Ectodermal cell (in vitro differentiated cells): ENCODE results near the gene GBX1.

Experiments
- H3K27ac ChIP-seq: 2 replicates; pipeline ENCODE4 v1.7.0; 2013; ENCODE audit warnings: mild to moderate bottlenecking, low read depth, low read length; ENCODE audit not compliant: insufficient read depth, poor library complexity, severe bottlenecking
- H3K27me3 ChIP-seq: 2 replicates; pipeline ENCODE4 v1.7.0; 2013; ENCODE audit warnings: mild to moderate bottlenecking, low read length; ENCODE audit not compliant: insufficient read depth, control insufficient read depth, poor library complexity, severe bottlenecking
- H3K36me3 ChIP-seq: one replicate; pipeline ENCODE4 v1.7.0; 2013; ENCODE audit warnings: low read length; ENCODE audit not compliant: control insufficient read depth, insufficient read depth
- H3K4me1 ChIP-seq: one replicate; pipeline ENCODE4 v1.7.0; 2013; ENCODE audit warnings: low read length; ENCODE audit not compliant: control insufficient read depth, insufficient read depth
- H3K4me3 ChIP-seq: 2 replicates; pipeline ENCODE4 v1.7.0; 2013; ENCODE audit warnings: low read depth, low read length, control low read depth; ENCODE audit not compliant: insufficient read depth
- H3K9me3 ChIP-seq: 2 replicates; pipeline ENCODE4 v1.7.0; 2013; ENCODE audit warnings: mild to moderate bottlenecking, low read length, moderate library complexity; ENCODE audit not compliant: control insufficient read depth
- WGBS, 2 experiments: methylation state at CpG; one replicate each; pipeline ENCODE4 v1.1.7; 2013; ENCODE audit warnings: missing lambda C conversion rate in 2 of 2; 5-methylcytosine and 5-hydroxymethylcytosine counted together

Gene GBX1

DNA sequence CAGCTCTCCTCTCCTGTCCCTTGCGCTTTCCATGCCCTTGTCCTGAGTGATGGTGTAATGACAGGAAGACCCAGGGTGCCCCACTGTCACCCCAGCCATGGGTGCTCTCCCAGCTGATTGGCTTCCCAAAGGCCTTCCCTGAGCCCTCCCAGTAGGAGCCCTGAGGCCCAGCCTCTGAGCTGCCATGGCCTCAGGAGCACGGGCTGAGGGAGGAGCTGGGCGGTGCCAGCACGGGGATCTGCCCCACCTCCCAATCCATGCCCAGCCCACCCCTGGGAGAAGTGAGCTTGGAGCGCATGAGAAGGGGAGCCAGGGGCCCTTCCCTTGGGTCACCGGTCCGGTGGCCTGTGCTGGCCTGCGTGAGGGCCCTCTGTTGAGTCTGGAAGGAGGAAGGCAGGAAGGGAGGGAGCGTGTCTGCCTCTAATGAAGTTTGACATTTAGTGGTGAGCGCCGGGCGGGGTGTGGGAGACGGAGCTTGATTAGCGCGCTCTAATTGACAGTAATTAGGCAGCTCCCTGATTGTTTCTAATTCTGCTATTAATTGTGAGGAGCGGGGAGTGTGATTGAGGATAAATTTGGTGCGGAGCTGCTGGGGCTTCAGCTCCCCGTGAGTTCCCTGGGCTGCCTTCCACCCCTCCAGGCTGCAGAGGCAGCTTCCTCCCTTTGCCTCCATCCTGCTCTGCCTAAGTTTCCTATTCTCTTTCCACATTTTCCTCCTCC lies 28.3 kb downstream of the GBX1 start:
- WGBS, 2 experiments = 64 to 66% methylated on average over 18 of the region's 18 CpGs
- Histone ChIP-seq H3K4me1 (peaks cover 53% of the 10 kb centered on the region), H3K4me3 (no peak overlapping the region), H3K27me3 (no peaks in the 10 kb centered on the region), H3K9me3 (no peaks in the 10 kb centered on the region), H3K36me3 (peaks cover 15% of the 10 kb centered on the region), H3K27ac (no peak overlapping the region)

DNA sequence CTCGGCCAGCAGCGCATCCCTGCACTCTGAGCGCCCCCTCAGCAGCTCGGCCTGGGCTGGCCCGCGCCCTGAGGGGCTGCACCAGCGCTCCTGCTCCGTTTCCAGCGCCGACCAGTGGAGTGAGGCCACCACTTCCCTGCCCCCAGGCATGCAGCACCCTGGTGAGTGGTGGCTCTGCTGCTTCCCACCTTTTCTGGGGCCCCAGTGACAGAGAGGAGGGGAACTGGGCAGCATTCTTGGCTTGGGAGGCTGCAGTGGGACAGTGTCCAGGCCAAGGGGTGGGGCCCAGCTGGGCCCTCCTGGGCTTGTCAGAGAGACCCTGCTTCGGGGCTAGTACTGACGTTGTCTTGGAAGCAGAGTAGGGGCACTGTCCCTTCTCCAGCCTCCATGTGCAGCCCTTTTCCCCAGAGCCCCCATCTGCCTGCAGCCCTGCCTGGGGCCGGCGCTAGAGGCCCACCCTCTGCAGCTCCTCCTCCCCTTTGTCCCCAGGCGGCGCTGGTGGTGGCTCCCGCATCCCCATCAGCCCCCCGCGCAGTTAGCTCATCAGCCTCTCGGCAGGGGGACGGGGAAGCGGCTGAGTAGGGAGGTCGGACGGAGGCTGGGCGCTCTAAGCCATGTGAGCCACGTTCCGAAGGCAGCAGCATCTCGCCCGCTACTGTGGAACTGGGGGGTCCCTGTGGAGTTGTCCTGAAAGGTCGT lies 29.2 kb downstream of the GBX1 start:
- H3K36me3 ChIP-seq = peaks cover 7% of the 10 kb centered on the region
- H3K9me3 ChIP-seq = no peaks in the 10 kb centered on the region
- no peaks in the 10 kb centered on the region for H3K27me3 ChIP-seq
- H3K4me3 ChIP-seq = no peak overlapping the region
- 25 to 30% methylated on average over 30 of the region's 30 CpGs for WGBS, 2 experiments
- H3K27ac ChIP-seq = no peak overlapping the region
- H3K4me1 ChIP-seq = peaks cover 46% of the 10 kb centered on the region

DNA sequence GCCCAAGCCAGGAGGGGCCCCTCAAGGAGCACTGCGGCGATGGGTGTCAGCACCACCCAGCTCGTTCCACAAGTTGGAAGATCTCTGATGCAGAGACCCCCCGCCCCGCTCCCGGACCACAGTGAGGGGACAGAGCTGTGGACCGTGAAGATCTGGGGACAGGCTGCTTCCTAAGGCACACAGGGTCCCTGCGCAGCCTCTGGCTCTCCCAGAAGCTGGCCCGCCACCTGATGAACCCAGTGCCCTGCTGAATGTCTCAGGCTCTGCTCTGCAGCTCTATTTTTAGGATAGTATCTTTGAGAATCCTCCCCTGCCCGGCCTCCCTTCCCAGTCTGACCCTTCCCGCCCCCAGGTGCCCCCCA lies 29.7 kb downstream of the GBX1 start:
- H3K36me3 ChIP-seq = peaks cover 8% of the 10 kb centered on the region
- 79 to 83% methylated on average over 11 of the region's 11 CpGs for WGBS, 2 experiments

DNA sequence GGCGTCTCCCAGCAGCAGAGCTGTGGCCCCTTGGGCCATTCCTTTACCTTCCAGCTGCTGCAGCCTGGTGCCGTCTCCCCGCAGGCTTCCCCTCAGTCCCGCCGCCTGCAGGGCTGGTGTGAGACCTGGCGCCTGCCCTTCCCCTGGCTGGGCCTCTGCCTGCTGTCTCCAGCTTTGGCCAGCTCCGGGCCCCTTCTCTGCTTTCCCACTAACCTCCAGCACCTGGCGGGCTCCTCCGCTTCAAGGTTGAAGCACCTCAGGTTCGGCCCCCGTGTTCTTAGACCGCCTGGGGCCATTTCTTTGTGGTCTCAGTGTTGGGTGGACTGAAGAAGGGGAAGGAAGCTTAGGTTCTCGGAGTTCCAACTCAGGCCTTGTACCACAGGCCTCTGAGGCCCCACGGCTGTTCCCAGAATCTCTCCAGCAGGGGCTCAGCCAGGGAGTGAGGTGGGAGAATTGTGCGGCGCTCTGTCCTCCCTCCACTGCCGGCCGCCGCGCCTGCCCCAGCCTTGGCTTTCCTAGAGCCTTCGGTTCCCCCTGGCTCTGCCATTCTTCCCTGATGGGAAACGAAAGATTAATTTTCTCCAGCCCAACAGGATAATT lies 30.3 kb downstream of the GBX1 start:
- Histone ChIP-seq H3K27me3 (no peaks in the 10 kb centered on the region), H3K4me3 (no peak overlapping the region), H3K4me1 (peaks cover 39% of the 10 kb centered on the region), H3K9me3 (no peaks in the 10 kb centered on the region), H3K27ac (no peak overlapping the region), H3K36me3 (peaks cover 13% of the 10 kb centered on the region)
- 75 to 78% methylated on average over 21 to 22 of the region's 22 CpGs for WGBS, 2 experiments

More for the DNA sequence above, 29.7 kb downstream of the GBX1 start:
- Histone ChIP-seq H3K4me1 (peaks cover 44% of the 10 kb centered on the region), H3K27me3 (no peaks in the 10 kb centered on the region), H3K9me3 (no peaks in the 10 kb centered on the region), H3K27ac (no peak overlapping the region), H3K4me3 (no peak overlapping the region)

DNA sequence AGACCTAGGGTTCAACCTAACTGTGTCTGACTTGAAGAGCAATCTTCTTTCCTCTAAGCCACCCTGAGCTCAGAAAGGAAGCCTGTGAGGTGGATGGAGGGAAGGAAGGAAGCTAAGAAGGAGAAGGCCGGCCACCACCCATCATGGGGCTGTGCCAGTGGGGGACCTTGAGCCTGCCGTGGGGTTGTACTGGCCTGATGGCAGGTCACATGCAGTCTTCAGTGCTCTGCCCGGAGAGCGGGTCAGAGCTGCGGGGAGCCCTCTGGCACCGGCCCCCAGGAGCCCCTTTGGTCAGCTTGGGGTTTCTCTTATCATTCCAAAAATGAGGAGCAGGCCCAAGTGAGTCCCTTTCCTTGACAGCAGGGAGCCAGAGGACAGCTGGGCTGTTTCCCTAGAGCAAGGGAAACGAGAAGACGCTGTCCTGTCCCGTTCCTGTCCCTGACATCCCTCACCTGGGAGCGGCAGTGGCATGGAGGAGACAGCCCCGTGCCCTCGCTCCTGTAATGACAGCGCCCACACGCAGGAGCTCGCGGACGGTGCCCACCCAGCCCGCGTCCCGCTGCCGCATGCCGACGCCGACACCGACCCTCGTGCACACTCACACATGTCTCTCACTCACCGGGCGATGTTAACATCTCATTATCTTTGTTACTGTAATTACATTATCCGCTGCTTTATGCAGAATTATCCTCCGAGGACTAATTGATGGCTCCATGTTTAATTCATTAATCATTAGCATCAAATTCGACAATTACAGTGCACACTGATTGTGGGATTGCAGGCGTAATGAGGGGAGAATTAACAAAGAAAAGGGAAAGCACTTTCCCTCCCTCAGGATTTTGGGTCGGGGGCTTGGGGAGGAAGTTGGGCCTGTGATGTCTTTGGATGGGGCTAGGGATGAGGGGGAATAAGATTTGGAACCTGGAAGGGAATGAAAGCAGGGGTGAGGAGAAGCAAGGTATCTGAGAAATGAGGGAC lies 31.3 kb downstream of the GBX1 start:
- H3K27me3 ChIP-seq = no peaks in the 10 kb centered on the region
- 94% methylated on average over 32 to 33 of the region's 33 CpGs for WGBS, 2 experiments
- peaks cover 15% of the 10 kb centered on the region for H3K36me3 ChIP-seq
- H3K27ac ChIP-seq = no peak overlapping the region
- no peaks in the 10 kb centered on the region for H3K9me3 ChIP-seq
- no peak overlapping the region for H3K4me3 ChIP-seq
- H3K4me1 ChIP-seq = peaks cover 29% of the 10 kb centered on the region

DNA sequence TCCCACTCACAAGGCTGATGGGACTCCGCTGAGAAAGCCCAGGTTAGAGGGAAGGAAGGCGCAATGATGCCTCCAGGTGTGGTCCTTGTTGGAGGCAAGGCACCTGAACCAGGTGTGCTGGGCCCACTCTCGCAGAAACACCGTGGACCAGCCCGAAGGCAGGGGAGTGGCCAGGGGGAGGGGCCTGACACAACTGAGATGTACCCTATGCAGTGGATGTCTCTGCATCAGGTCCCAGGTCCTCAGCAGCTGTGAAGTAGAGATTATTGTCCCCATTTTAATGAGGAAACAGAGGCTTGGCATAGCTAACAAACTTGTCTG lies 32.0 kb downstream of the GBX1 start:
- H3K4me3 ChIP-seq = no peak overlapping the region
- H3K4me1 ChIP-seq = peaks cover 26% of the 10 kb centered on the region
- peaks cover 15% of the 10 kb centered on the region for H3K36me3 ChIP-seq
- 93 to 97% methylated on average over 5 of the region's 5 CpGs for WGBS, 2 experiments
- H3K27ac ChIP-seq = no peak overlapping the region
- no peaks in the 10 kb centered on the region for H3K27me3 ChIP-seq
- H3K9me3 ChIP-seq = no peaks in the 10 kb centered on the region

DNA sequence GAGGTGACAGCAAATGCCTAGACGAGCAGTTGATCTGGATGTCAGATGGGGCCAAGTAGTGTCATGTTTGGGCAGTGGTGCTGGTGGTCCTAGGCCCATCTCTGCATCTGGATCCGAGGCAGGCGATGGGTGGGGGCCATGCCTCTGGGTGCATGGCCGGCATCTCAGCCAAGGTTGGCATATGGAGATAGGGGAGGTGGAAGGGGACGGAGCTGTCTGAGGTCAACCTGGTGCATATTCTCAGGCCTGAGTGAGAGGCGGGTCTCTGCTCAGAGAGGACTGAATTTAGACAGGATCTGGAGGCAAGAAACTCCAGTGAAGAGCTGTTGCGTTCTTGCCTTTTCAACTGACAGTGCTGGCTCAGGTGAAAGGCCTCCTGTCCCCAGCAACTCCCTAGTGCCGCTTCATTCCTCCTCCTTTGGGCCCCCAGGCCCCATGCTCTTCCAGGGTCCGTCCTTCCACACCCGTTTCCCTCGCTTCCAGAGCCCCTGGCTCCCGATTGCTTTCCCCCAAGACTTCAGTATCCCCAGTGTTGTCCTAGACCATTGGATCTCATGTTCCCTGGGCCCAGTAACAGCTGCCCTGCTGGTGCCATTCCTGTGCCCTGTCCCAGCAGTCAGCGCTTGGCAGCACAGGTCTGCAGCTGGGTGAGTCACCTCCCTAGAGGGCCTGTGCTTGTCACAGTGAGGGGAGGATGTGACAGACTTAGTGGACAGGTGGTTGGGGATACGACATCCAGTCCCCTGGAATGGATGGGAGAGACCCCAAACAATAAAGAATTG lies 32.6 kb downstream of the GBX1 start:
- peaks cover 26% of the 10 kb centered on the region for H3K4me1 ChIP-seq
- no peak overlapping the region for H3K27ac ChIP-seq
- 95 to 96% methylated on average over 14 of the region's 14 CpGs for WGBS, 2 experiments
- no peak overlapping the region for H3K4me3 ChIP-seq
- no peaks in the 10 kb centered on the region for H3K9me3 ChIP-seq
- no peaks in the 10 kb centered on the region for H3K27me3 ChIP-seq
- peaks cover 15% of the 10 kb centered on the region for H3K36me3 ChIP-seq

DNA sequence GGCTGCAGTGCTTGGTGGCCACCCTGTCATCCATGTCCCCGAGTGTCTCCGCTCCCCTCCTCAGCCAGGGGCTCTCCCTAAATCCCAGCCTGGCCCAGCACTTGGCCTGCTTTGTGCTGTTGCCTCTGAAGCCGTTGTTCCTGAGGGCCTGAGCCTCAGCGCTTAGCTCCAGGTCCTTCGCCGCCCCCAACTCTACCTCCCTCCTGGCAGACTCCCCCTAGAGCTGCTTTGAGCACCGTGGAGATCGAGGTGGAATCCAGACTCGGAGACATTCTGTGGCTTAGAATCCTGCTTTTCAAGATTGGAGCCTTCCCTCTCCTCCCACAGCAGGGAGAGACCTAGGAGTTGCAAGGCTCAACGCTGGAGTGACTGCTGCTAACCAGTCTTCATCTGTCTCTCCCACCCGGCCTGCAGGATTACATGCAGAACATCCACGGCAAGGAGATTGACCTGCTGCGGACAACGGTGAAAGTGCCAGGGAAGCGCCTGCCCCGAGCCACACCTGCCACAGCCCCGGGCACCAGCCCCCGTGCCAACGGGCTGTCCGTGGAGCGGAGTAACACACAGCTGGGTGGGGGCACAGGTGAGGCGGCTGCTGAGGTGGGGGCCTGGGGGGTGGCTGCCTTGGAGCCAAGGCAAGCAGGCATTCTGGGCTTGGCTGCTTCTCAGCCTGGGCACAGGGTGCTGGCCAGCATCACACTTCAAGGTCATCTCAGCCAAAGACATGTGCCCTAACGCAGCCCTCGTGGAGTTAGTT lies 33.3 kb downstream of the GBX1 start:
- Histone ChIP-seq H3K4me3 (no peak overlapping the region), H3K4me1 (peaks cover 25% of the 10 kb centered on the region), H3K27me3 (no peaks in the 10 kb centered on the region), H3K27ac (no peak overlapping the region), H3K36me3 (peaks cover 15% of the 10 kb centered on the region), H3K9me3 (no peaks in the 10 kb centered on the region)
- WGBS, 2 experiments = 93 to 94% methylated on average over 24 of the region's 24 CpGs
